GM12874 (cell line): Measurements from ENCODE around the gene CLEC16A.

ENCODE experiments used
- TF ChIP-seq, protein P1 (sequence below): IDR thresholded peaks from 2 replicates; pipeline ENCODE4 v1.5.1; 2011; ENCODE audit warnings: low read depth, mild to moderate bottlenecking, control low read depth, low read length, moderate library complexity; ENCODE audit not compliant: insufficient read depth

CLEC16A gene

DNA sequence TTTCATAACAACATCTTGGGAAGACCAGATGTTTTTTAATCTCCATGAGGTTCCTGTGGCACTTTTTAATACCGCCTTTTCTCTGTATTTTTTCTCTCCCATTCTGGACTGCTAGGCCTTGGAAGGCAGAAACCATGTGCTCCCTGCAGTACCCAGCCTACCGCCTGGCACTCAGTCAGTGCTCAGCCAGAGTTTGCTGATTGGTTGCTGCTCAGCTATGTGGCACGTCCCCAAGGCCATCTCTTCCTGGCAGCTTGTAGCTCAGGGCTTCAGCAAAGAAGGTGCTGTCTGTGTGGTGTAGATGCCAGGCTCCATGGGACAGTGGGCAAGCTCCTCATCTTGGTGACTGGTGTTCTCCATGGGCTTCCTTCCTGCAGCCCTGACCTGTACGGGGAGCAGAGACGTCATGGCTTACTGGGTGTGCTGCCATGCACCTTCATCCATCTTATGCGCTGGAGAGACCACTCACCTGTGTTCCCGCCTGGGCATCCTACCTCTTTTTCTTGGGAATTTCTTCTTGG, 86.7 kb downstream of the CLEC16A start:
- TF ChIP-seq, protein P1, sequence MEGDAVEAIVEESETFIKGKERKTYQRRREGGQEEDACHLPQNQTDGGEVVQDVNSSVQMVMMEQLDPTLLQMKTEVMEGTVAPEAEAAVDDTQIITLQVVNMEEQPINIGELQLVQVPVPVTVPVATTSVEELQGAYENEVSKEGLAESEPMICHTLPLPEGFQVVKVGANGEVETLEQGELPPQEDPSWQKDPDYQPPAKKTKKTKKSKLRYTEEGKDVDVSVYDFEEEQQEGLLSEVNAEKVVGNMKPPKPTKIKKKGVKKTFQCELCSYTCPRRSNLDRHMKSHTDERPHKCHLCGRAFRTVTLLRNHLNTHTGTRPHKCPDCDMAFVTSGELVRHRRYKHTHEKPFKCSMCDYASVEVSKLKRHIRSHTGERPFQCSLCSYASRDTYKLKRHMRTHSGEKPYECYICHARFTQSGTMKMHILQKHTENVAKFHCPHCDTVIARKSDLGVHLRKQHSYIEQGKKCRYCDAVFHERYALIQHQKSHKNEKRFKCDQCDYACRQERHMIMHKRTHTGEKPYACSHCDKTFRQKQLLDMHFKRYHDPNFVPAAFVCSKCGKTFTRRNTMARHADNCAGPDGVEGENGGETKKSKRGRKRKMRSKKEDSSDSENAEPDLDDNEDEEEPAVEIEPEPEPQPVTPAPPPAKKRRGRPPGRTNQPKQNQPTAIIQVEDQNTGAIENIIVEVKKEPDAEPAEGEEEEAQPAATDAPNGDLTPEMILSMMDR, result no peak

DNA sequence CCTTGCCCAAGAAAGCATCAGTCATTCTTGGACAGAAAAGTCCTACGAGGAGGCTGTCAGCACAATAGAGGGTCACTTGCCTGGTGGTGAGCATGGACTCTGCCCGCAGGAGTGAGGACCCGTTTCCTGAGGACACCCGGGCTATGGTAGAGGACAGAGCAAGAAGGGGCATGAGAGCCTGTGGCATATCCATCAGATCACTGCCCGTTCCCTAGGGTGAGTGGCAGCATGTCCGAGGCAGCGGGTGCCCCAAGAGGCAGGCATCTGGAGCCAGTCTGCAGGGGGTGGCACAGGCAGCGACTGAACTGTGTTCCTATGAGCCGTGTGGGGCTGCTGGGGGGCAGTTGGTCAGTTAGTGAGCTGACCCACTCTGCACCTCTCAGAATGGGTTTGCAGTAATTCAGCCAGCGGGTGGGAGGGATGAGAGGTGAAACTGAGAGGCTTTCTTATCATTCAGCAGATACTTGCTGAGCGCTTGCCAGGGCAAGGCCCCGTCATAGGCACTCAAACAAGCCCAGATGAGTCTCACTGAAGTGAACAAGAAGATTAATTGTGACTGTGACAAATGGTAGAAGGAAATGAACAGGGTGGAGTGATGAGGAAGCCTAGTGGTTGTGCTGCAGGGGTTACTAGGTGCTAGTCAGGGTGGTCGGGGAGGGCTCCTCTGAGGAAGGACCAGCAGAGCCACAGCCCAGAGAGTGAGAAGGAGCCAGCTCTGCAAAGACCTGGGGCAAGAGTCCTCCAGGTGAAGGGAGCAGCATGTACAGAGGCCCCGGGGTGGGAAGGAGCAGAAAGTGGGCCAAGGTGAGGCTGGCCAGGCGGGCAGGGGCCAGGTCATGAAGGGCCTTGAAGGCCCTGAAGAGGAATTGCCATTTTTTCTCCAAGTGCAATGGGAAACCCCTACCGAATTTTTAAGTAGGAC, 87.9 kb downstream of the CLEC16A start:
- TF ChIP-seq, protein P1, result no peak

DNA sequence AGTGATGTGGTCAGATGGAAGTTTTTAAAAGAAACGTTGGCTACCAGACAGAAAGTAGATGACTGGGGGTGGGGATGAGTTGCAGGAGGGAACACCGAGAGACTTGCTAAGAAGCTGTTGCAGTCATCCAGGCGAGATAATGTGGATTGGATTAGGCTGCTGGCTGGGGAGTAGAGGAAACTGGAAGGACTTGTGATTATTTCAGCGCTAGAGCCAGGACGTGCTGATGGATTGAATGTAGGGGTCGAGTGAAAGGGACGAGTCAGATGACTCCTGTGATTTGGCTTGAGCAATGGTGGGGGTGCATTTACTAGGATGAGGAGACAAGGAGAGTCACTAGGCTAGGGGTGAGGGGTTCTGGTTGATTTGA, 88.5 kb downstream of the CLEC16A start:
- TF ChIP-seq, protein P1, result no peak

DNA sequence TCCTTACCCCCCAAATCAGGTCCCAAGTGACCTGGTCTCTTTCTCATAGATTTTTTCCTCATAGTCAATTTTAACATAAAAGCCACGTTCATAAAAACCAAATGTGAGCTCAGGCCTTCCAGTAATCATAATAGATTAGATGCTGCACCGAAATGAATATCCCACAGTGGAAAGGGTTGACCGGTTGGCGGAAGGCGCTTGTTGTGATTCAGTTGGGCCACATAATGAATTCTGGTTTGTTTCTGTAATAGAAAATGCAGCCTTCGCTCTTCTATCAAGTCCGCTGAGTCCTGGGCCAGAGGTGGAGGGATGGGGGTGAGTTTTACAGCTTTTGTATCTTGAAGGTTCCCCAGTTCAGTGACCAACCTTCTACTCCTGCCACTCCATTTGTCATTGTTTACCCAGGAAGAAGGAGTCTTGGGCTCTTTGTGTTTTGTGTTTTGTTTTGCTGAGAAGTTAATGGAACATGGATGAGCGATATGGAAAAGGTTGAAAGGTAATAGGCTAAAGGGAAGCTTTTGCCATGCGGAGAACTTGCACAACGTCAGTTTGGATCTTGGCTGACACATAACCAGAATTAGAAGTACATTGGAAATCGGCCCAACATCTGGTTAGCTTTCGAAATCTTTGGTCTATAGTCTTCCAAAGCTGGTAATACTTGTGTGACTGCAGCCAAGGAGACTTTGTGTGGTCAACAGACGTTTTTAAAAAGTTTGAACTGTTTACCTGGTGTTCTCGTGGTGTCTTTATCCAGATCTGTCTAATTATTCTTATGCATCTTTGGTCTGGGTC, 89.5 kb downstream of the CLEC16A start:
- TF ChIP-seq, protein P1, result no peak

DNA sequence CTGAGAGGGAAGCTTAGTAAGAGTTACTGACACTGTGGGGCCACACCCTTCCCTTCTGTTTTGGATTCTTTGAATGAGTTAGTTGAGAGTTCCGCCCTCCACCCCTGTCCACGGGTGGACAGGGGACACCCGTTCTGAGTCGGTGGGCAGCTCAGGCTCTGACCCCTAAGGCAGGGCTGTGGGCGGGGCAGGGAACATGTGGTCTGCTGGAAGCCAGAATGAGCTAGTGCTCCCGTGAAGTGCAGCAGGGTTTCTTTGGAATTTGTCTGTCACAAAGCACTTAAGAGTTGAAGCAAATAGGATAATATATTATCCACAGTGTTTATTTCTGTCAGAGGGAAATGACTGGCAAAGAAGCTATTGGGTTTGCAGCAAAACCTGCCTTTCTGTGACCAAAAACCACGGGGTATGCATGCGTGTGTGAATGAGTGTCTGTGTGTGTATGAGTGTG, 90.1 kb downstream of the CLEC16A start:
- TF ChIP-seq, protein P1, result no peak

DNA sequence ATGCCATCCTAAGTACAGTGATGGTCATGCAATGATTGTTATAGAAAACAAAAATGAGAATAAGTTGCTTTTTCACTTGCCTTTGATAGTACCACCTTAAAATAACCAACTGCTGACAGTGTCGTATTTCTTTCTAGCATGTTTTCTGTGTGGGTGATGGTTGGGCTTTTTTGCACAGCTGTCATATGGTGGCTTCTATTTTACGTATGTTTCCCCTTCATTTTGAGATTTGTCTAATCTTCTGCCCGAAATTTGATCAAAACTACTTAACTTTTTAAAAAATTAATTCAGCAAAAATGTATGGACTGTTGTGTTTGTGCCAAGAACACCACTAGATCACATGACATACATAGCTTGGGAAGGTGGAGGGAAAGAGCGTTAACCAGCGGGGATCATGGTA, 90.7 kb downstream of the CLEC16A start:
- TF ChIP-seq, protein P1, result no peak

DNA sequence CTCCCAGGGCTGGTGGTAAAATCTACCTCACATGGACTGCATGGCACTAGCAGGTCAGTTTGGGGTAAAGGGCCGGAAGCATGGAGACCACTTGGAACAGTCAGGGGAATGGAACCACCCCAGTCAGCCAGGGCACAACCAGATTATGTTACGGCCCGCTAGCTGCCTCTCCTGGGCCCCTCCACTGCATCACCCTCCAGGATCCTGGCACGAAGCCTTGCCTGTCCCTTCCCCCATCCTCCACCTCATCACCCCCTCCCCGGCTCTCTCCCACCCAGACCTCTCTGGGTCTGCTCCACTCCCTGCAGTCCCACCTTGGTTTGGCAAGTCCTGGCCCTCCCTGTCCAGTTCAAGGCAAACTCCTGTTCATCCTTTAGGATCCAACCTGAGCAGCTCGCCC, 91.7 kb downstream of the CLEC16A start:
- TF ChIP-seq, protein P1, result no peak
